Sigmoid colon (tissue), 7 donors: ENCODE data around the gene LHPP. TPM values are rescaled to one million over a fixed set of nuclear protein-coding genes. Genes with fewer than 3 reads are reported as not detected.

ENCODE experiments used
- DNase-seq: peaks from one replicate; pipeline ENCODE4 v3.0.0-alpha.2; 2019
- H3K27ac ChIP-seq, 4 donors: fragments of 200-600 bp; sonication (generic); one replicate each; pipeline ENCODE4 v1.5.1; 2016 to 2019; ENCODE audit warnings: mild to moderate bottlenecking in 1 of 4
- H3K27me3 ChIP-seq, 3 donors: fragments of 200-600 bp; sonication (generic); one replicate each; pipeline ENCODE4 v1.5.1; 2019; ENCODE audit warnings: mild to moderate bottlenecking in 1 of 3
- H3K36me3 ChIP-seq, 4 donors: fragments of 200-600 bp; sonication (generic); one replicate each; pipeline ENCODE4 v1.5.1; 2016 to 2019
- H3K4me1 ChIP-seq, 4 donors: fragments of 200-600 bp; sonication (generic); one replicate each; pipeline ENCODE4 v1.5.1; 2017 to 2019
- H3K4me3 ChIP-seq, 4 donors: fragments of 200-600 bp; sonication (generic); one replicate each; pipeline ENCODE4 v1.5.1; 2017 to 2019; ENCODE audit warnings: mild to moderate bottlenecking in 2 of 4, moderate library complexity in 1 of 4
- H3K9me3 ChIP-seq, 4 donors: fragments of 200-600 bp in 3 of 4; sonication (generic) in 3 of 4; one replicate each; pipeline versions ENCODE4 v1.5.1 to v1.6.1; 2013 to 2019
- CTCF ChIP-seq, 4 experiments: fragments of 450-650 bp in 3 of 4; fragments of 200-600 bp in 1 of 4; IDR thresholded peaks; one replicate each; pipeline ENCODE4 v1.5.1; 2016 to 2019; ENCODE audit warnings: antibody characterized with exemption in 4 of 4, mild to moderate bottlenecking in 3 of 4, moderate library complexity in 2 of 4
- EP300 ChIP-seq, 4 donors: sonication (generic); formaldehyde crosslinking; IDR thresholded peaks; one replicate each; pipeline ENCODE4 v1.6.1; 2017; ENCODE audit warnings: antibody characterized with exemption in 4 of 4
- POLR2A ChIP-seq, 2 donors: fragments of 450-650 bp; IDR thresholded peaks; one replicate each; pipeline ENCODE4 v1.6.1; 2016; ENCODE audit warnings: antibody characterized with exemption in 2 of 2, mild to moderate bottlenecking in 2 of 2, moderate library complexity in 2 of 2
- POLR2AphosphoS5 ChIP-seq, 4 donors: sonication (generic); formaldehyde crosslinking; IDR thresholded peaks; one replicate each; pipeline ENCODE4 v1.6.1; 2017; ENCODE audit warnings: antibody characterized with exemption in 4 of 4
- WGBS, 2 donors: extraction: QIAGEN DNeasy Blood & Tissue Kit; methylation state at CpG; one replicate each; pipeline ENCODE4 v1.1.7; 2013; 5-methylcytosine and 5-hydroxymethylcytosine counted together
- intact Hi-C: fragments of 100-400 bp; cut with DNase I; formaldehyde crosslinking; loops from one replicate; pipeline ENCODE4 v1.15.1; 2023
- polyA plus RNA-seq, 3 donors: library from polyadenylated mRNA; stranded (reverse); fragments of 200-250 nt; gene quantifications; one replicate each; pipeline ENCODE4 v1.2.3, GENCODE V29; 2013
- total RNA-seq, 4 donors: library from RNA; depleted of rRNA; stranded (reverse); fragments of >200 nt; gene quantifications; one replicate each; pipeline ENCODE4 v1.1.0, GENCODE V29; 2016
- donor health status: healthy with polysubstance abuse.
- donor health status: Bipolar disorder and iron deficiency.
- donor health status: healthy.

Gene LHPP
- total and polyA plus RNA-seq, 7 donors: 17.1 to 35.7 (median 20.6) TPM

GRCh38 chr10:124508070-124508667 is 46.5 kb downstream of the LHPP start:
- Histone ChIP-seq H3K4me3 (no peak overlapping the region), H3K4me1 (no peaks in the 10 kb centered on the region), H3K9me3 (no peaks in the 10 kb centered on the region), H3K27ac (no peak overlapping the region), H3K36me3 (no peaks in the 10 kb centered on the region), H3K27me3 (no peaks in the 10 kb centered on the region)
- intact Hi-C loops: no loop called here
- peak; percentile 60 for DNase-seq
- WGBS, 2 donors: 88 to 91% methylated on average over 8 of the region's 8 CpGs
- TF ChIP-seq CTCF (IDR thresholded peaks at IDR 0.05) (no peak), EP300 (IDR thresholded peaks at IDR 0.05) (no peak), POLR2A (IDR thresholded peaks at IDR 0.05) (no peak), POLR2AphosphoS5 (IDR thresholded peaks at IDR 0.05) (no peak)

- intact Hi-C loops: no loop called here
- Histone ChIP-seq H3K4me1 (no peaks in the 10 kb centered on the region), H3K36me3 (no peaks in the 10 kb centered on the region), H3K4me3 (no peak overlapping the region), H3K27ac (no peak overlapping the region), H3K9me3 (no peaks in the 10 kb centered on the region), H3K27me3 (no peaks in the 10 kb centered on the region)
- TF ChIP-seq EP300 (IDR thresholded peaks at IDR 0.05) (no peak), CTCF (IDR thresholded peaks at IDR 0.05) (no peak)
- 92 to 95% methylated on average over 5 of the region's 5 CpGs for WGBS, 2 donors
- no peak for DNase-seq
Observed at GRCh38 chr10:124508907-124509454, 47.4 kb downstream of the LHPP start.

- H3K36me3 ChIP-seq: no peaks in the 10 kb centered on the region
- no peak for DNase-seq
- 92 to 96% methylated on average over 27 of the region's 27 CpGs for WGBS, 2 donors
- no peaks in the 10 kb centered on the region for H3K27me3 ChIP-seq
- H3K27ac ChIP-seq: no peak overlapping the region
- TF ChIP-seq POLR2AphosphoS5 (IDR thresholded peaks at IDR 0.05) (no peak), EP300 (IDR thresholded peaks at IDR 0.05) (no peak), CTCF (IDR thresholded peaks at IDR 0.05) (no peak), POLR2A (IDR thresholded peaks at IDR 0.05) (no peak)
- H3K4me1 ChIP-seq: peaks cover 0 to 5% (median 4%) of the 10 kb centered on the region in 4 donors
- H3K9me3 ChIP-seq: no peaks in the 10 kb centered on the region
- no peak overlapping the region for H3K4me3 ChIP-seq
- intact Hi-C loops: no loop called here
Observed at GRCh38 chr10:124509880-124510632, 48.4 kb downstream of the LHPP start.

GRCh38 chr10:124510759-124511158 is 49.1 kb downstream of the LHPP start:
- peak; percentile 57 for DNase-seq
- TF ChIP-seq CTCF (IDR thresholded peaks at IDR 0.05) (no peak), POLR2A (IDR thresholded peaks at IDR 0.05) (no peak), EP300 (IDR thresholded peaks at IDR 0.05) (no peak)
- Histone ChIP-seq H3K27ac (no peak overlapping the region), H3K4me1 (peaks cover 0 to 12% (median 9%) of the 10 kb centered on the region in 4 donors), H3K4me3 (no peak overlapping the region), H3K9me3 (no peaks in the 10 kb centered on the region), H3K27me3 (no peaks in the 10 kb centered on the region), H3K36me3 (no peaks in the 10 kb centered on the region)
- intact Hi-C loops: no loop called here
- 90 to 95% methylated on average over 10 of the region's 10 CpGs for WGBS, 2 donors
